GM10248 (cell line): Measurements from ENCODE around the gene GALNTL6.

Experiments used
- CTCF ChIA-PET: fragments of 300-600 bp; sonication (Branson Sonifier 250); formaldehyde crosslinking; extraction: SDS; loops from one replicate; lab custom pipeline; 2021; ENCODE audit warnings: antibody characterized with exemption; lab: Yijun Ruan, JAX
- POLR2A ChIA-PET: fragments of 350-650 bp; sonication (Branson Sonifier 250); formaldehyde crosslinking; extraction: SDS; loops from one replicate; lab custom pipeline; 2020; ENCODE audit warnings: antibody characterized with exemption; lab: Yijun Ruan, JAX
- DNase-seq: peaks from one replicate; pipeline ENCODE4 v3.0.0; 2012; ENCODE audit errors: extremely low spot score
- CTCF ChIP-seq: IDR thresholded peaks from 2 replicates; pipeline ENCODE4 v1.5.1; 2012; ENCODE audit warnings: mild to moderate bottlenecking, low read depth; ENCODE audit errors: extremely low read depth, missing control alignments, control extremely low read depth

GALNTL6 gene

GRCh38 chr4:172050911-172051310, 237.7 kb downstream of the GALNTL6 start:
- POLR2A ChIA-PET: no interaction called here
- no peak for DNase-seq
- no peak for TF ChIP-seq CTCF
- CTCF ChIA-PET: interaction anchor here (1.2 to 2.2 kb wide), 3 partner anchors 9 to 17 kb away, joined by 3 to 7 read pairs (median 4); no protein-coding TSS in a partner anchor

- DNase-seq: peak; percentile 3
- ChIA-PET CTCF (no interaction called here), POLR2A (no interaction called here)
These were observed 241.8 kb downstream of the GALNTL6 start for GRCh38 chr4:172055046-172055445.

GRCh38 chr4:172055498-172055897, 242.3 kb downstream of the GALNTL6 start:
- TF ChIP-seq CTCF: no peak
- POLR2A ChIA-PET: no interaction called here
- no peak for DNase-seq
- CTCF ChIA-PET: no interaction called here

More at GRCh38 chr4:172055046-172055445, 241.8 kb downstream of the GALNTL6 start:
- TF ChIP-seq CTCF: no peak

- no peak for DNase-seq
- ChIA-PET CTCF (interaction anchor here (0.7 to 1.6 kb wide), 3 partner anchors 8 to 33 kb away, joined by 3 to 4 read pairs (median 3); no protein-coding TSS in a partner anchor), POLR2A (no interaction called here)
- TF ChIP-seq CTCF: no peak
These were observed 248.0 kb downstream of the GALNTL6 start for GRCh38 chr4:172061204-172061603.

- CTCF ChIA-PET: no interaction called here
These were observed 255.3 kb downstream of the GALNTL6 start for GRCh38 chr4:172068506-172068905.

GRCh38 chr4:172073590-172073989, 260.4 kb downstream of the GALNTL6 start:
- ChIA-PET CTCF (no interaction called here), POLR2A (no interaction called here)

More at GRCh38 chr4:172068506-172068905, 255.3 kb downstream of the GALNTL6 start:
- no peak for TF ChIP-seq CTCF
- DNase-seq: no peak
- POLR2A ChIA-PET: no interaction called here

More at GRCh38 chr4:172073590-172073989, 260.4 kb downstream of the GALNTL6 start:
- TF ChIP-seq CTCF: no peak
- no peak for DNase-seq
